Daoy (cell line): ENCODE measurements around the gene RIMKLB. TPM values are rescaled to one million over a fixed set of nuclear protein-coding genes. Genes with fewer than 3 reads are reported as not detected.
A peak's percentile ranks its signal among the peaks of the same experiment; 100 is the strongest.

Experiments
- DNase-seq: peaks from one replicate; pipeline ENCODE4 v3.0.0-alpha.2; 2015; ENCODE audit warnings: low read depth
- total RNA-seq: library from RNA; depleted of rRNA; stranded (reverse); fragments of >200 nt; shearing (Covaris generic); gene quantifications from 2 replicates; pipeline ENCODE4 v1.2.3, GENCODE V29; 2014; rRNA removed

RIMKLB gene
- 21.3 and 22.3 TPM in 2 replicates for total RNA-seq

GRCh38 chr12:8697476-8698131, at the start of gene RIMKLB:
RIMKLB (plus strand) TSS chr12:8697991; CDS start chr12:8713867, 15,876 bp downstream.
- DNase-seq = peak; percentile 89

- DNase-seq = no peak
Measured at GRCh38 chr12:8648576-8649205, 49.1 kb upstream of the RIMKLB start.

- DNase-seq = no peak
Measured at GRCh38 chr12:8655421-8655820, 42.4 kb upstream of the RIMKLB start.

- DNase-seq = peak; percentile 73
Measured at GRCh38 chr12:8658346-8658745, 39.4 kb upstream of the RIMKLB start.

- no peak for DNase-seq
Measured at GRCh38 chr12:8661016-8661415, 36.8 kb upstream of the RIMKLB start.

- DNase-seq = no peak
Measured at GRCh38 chr12:8661751-8662150, 36.0 kb upstream of the RIMKLB start.

- peak; percentile 17 for DNase-seq
Measured at GRCh38 chr12:8662593-8662992, 35.2 kb upstream of the RIMKLB start, which contains the start of gene MFAP5. MFAP5 (minus strand) TSS chr12:8662826; CDS start chr12:8662104, 722 bp downstream.

- DNase-seq = no peak
Measured at GRCh38 chr12:8664228-8664913, 33.4 kb upstream of the RIMKLB start.

- no peak for DNase-seq
Measured at GRCh38 chr12:8665759-8666158, 32.0 kb upstream of the RIMKLB start.

GRCh38 chr12:8667270-8667669, 30.5 kb upstream of the RIMKLB start:
- DNase-seq = no peak

GRCh38 chr12:8668441-8668840, 29.4 kb upstream of the RIMKLB start:
- no peak for DNase-seq

- no peak for DNase-seq
Measured at GRCh38 chr12:8672381-8672780, 25.4 kb upstream of the RIMKLB start.

GRCh38 chr12:8675591-8676036, 22.2 kb upstream of the RIMKLB start:
- DNase-seq = no peak

- peak; percentile 37 for DNase-seq
Measured at GRCh38 chr12:8676651-8677050, 21.1 kb upstream of the RIMKLB start.

GRCh38 chr12:8677362-8677761, 20.4 kb upstream of the RIMKLB start:
- no peak for DNase-seq

- DNase-seq = peak; percentile 29
Measured at GRCh38 chr12:8678661-8679111, 19.1 kb upstream of the RIMKLB start.

- no peak for DNase-seq
Measured at GRCh38 chr12:8680533-8680932, 17.3 kb upstream of the RIMKLB start.

- DNase-seq = peak; percentile 74
Measured at GRCh38 chr12:8681129-8681884, 16.5 kb upstream of the RIMKLB start.

GRCh38 chr12:8685051-8685450, 12.7 kb upstream of the RIMKLB start:
- DNase-seq = no peak

GRCh38 chr12:8687846-8688601, 9.8 kb upstream of the RIMKLB start:
- peak; percentile 87 for DNase-seq

- DNase-seq = no peak
Measured at GRCh38 chr12:8689681-8690080, 8.1 kb upstream of the RIMKLB start.
